ENCODE results near the gene KMO.

- TF ChIP-seq CTCF (IDR thresholded peaks at IDR 0.05; ENCODE audit: low read depth, low read length) (peak; percentile 36), MAX (IDR thresholded peaks at IDR 0.05; ENCODE audit: low read depth, low read length) (no peak), POLR2A (IDR thresholded peaks at IDR 0.05; ENCODE audit: extremely low read depth, insufficient read length) (no peak)
These were observed 73.1 kb downstream of the KMO start for GRCh38 chr1:241605146-241605805.

All from NB4 (cell line).